Calu3 (cell line): ENCODE measurements around the gene FXYD4. TPM values are rescaled to one million over a fixed set of nuclear protein-coding genes. Genes with fewer than 3 reads are reported as not detected.
A peak's percentile ranks its signal among the peaks of the same experiment; 100 is the strongest.

Experiments
- BruUV-seq: library from RNA; stranded (reverse); fragments of 400-500 nt; replicated peaks from 2 replicates; lab custom pipeline; 2021; lab: Mats Ljungman, UMichigan
- CTCF ChIA-PET: fragments of 300-600 bp; sonication (Branson Sonifier 250); formaldehyde crosslinking; loops from one replicate; lab custom pipeline; 2022; ENCODE audit warnings: antibody characterized with exemption; lab: Charles Lee
- DNase-seq: peaks from one replicate; pipeline ENCODE4 v3.0.0; 2022
- H3K27ac Mint-ChIP-seq: one replicate; pipeline ENCODE4 v1.8.0; 2022; ENCODE audit warnings: mixed read lengths; ENCODE audit not compliant: unreplicated experiment
- H3K27me3 Mint-ChIP-seq: one replicate; pipeline ENCODE4 v1.8.0; 2022; ENCODE audit warnings: mixed read lengths; ENCODE audit not compliant: unreplicated experiment
- H3K36me3 Mint-ChIP-seq: one replicate; pipeline ENCODE4 v1.8.0; 2022; ENCODE audit warnings: mild to moderate bottlenecking, moderate library complexity, mixed read lengths; ENCODE audit not compliant: insufficient read depth, unreplicated experiment
- H3K4me1 Mint-ChIP-seq: one replicate; pipeline ENCODE4 v1.8.0; 2022; ENCODE audit warnings: mild to moderate bottlenecking, low read depth, mixed read lengths; ENCODE audit not compliant: unreplicated experiment
- H3K4me3 Mint-ChIP-seq: one replicate; pipeline ENCODE4 v1.8.0; 2022; ENCODE audit warnings: mild to moderate bottlenecking, low read depth, moderate library complexity, mixed read lengths; ENCODE audit not compliant: unreplicated experiment
- H3K9me3 Mint-ChIP-seq: one replicate; pipeline ENCODE4 v1.8.0; 2022; ENCODE audit warnings: low read depth, mixed read lengths; ENCODE audit not compliant: unreplicated experiment
- intact Hi-C: fragments of 100-400 bp; cut with micrococcal nuclease; formaldehyde crosslinking; loops from one replicate; pipeline ENCODE4 v1.10.0; 2022; ENCODE audit not compliant: unreplicated experiment
- total RNA-seq: library from RNA; stranded (reverse); gene quantifications from 2 replicates; pipeline ENCODE4 v1.2.3, GENCODE V29; 2022
- TF ChIP-seq, protein P1 (sequence below): fragments of 200-600 bp; IDR thresholded peaks from one replicate; pipeline ENCODE4 v1.8.0; 2022; ENCODE audit warnings: antibody characterized with exemption; ENCODE audit not compliant: unreplicated experiment

The FXYD4 gene
- total RNA-seq, 1 experiment from 2014 or later = not detected

DNA sequence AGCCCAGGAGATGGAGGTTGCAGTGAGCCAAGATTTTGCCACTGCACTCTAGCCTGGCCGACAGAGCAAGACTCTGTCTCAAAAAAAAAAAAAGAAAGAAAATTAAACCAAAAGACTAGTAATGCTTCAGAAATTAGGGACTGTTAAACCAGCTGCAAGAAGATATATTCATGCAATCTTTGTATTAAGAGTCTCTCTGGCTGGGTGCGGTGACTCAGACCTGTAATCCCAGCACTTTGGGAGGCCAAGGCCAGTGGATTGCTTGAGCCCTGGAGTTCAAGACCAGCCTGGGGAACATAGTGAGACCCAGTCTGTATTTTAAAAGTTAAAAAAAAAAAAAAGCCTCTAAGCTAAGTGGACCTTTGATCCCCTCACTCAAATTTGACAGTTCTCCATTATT, 40.1 kb downstream of the FXYD4 start:
- H3K4me1 Mint-ChIP-seq = peaks cover 10% of the 10 kb centered on the region
- no peaks in the 10 kb centered on the region for H3K27me3 Mint-ChIP-seq
- BruUV-seq = no TSS peak
- no peak overlapping the region for H3K4me3 Mint-ChIP-seq
- no peaks in the 10 kb centered on the region for H3K9me3 Mint-ChIP-seq
- intact Hi-C loops = no loop called here
- no peak for DNase-seq
- H3K36me3 Mint-ChIP-seq = peaks cover 44% of the 10 kb centered on the region
- H3K27ac Mint-ChIP-seq = no peak overlapping the region
- CTCF ChIA-PET = interaction anchor here (0.7 kb wide), 1 partner anchor 771 kb away, joined by 3 read pairs; no protein-coding TSS in a partner anchor
- TF ChIP-seq, protein P1, sequence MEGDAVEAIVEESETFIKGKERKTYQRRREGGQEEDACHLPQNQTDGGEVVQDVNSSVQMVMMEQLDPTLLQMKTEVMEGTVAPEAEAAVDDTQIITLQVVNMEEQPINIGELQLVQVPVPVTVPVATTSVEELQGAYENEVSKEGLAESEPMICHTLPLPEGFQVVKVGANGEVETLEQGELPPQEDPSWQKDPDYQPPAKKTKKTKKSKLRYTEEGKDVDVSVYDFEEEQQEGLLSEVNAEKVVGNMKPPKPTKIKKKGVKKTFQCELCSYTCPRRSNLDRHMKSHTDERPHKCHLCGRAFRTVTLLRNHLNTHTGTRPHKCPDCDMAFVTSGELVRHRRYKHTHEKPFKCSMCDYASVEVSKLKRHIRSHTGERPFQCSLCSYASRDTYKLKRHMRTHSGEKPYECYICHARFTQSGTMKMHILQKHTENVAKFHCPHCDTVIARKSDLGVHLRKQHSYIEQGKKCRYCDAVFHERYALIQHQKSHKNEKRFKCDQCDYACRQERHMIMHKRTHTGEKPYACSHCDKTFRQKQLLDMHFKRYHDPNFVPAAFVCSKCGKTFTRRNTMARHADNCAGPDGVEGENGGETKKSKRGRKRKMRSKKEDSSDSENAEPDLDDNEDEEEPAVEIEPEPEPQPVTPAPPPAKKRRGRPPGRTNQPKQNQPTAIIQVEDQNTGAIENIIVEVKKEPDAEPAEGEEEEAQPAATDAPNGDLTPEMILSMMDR = no peak

DNA sequence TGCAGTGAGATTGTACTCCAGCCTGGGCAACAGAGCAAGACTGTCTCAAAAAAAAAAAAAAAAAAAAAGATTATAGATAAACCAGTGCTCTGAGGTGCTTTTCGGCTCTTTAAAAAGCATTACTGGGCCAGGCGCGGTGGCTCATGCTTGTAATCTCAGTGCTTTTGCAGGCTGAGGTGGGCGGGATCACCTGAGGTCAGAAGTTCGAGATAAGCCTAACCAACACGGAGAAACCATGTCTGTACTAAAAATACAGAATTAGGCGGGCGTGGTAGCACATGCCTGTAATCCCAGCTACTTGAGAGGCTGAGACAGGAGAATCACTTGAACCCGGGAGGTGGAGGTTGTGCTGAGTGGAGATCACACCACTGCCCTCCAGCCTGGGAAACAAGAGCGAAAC, 44.1 kb downstream of the FXYD4 start:
- CTCF ChIA-PET = no interaction called here
- Mint-ChIP-seq H3K4me3 (no peak overlapping the region), H3K4me1 (peaks cover 3% of the 10 kb centered on the region), H3K36me3 (peaks cover 5% of the 10 kb centered on the region), H3K27me3 (no peaks in the 10 kb centered on the region), H3K9me3 (no peaks in the 10 kb centered on the region), H3K27ac (no peak overlapping the region)
- BruUV-seq = no TSS peak
- TF ChIP-seq, protein P1 = no peak
- no peak for DNase-seq
- intact Hi-C loops = no loop called here

DNA sequence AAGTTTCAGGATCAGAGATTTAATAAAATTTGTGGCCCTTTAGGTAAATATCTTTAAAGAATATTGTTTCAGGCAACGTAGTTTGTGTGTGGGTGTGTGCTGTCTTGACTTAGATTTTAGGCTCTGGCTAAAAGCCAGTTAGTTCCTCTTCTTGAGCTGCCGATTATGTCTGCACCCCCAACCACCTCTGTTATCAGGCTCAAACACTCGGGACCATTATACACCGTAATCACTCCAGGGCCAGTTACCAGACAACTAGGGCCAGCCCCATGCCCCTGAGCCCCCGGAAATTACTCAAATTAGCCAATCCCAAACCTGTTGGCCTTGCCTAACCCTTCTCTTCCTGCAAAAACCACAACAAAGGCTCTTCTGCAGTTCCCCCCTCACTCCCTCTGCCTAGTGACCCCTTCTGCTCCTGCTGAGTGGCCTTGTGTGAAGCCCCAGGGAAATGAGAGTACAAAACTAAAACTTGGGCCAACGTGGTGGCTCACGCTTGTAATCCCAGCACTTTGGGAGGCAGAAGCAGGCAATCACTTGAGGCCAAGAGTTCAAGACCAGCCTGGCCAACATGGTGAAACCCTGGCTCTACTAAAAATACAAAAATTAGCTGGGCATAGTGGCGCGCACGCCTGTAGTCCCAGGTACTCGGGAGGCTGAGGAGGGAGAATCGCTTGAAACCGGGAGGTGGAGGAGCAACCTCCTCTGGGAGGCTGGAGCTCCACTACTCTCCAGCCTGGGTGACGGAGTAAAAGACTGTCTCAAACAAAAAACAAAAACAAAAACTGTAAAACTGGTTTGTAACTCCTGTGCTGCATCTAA, 46.7 kb downstream of the FXYD4 start:
- DNase-seq = no peak
- Mint-ChIP-seq H3K4me1 (peaks cover 13% of the 10 kb centered on the region), H3K36me3 (peaks cover 7% of the 10 kb centered on the region), H3K27me3 (no peaks in the 10 kb centered on the region), H3K9me3 (no peaks in the 10 kb centered on the region), H3K4me3 (no peak overlapping the region), H3K27ac (no peak overlapping the region)
- CTCF ChIA-PET = no interaction called here
- TF ChIP-seq, protein P1 = no peak
- intact Hi-C loops = no loop called here
- no TSS peak for BruUV-seq

DNA sequence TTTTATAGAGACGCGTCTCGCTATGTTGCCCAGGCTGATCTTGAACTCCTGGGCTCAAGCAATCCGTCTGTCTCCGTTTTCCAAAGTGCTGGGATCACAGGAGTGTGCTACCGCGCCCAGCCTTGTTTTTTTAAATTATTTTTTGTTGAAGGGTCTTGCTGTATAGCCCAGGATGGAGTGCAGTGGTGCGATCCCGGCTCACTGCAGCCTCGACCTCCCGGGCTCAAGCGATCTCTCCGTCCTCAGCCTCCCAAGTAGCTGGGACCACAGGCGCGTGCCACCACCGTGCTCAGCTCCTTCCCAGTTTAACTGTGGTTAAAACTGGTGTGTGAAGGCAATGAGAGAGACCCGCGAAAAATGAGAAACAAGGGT, 48.5 kb downstream of the FXYD4 start:
- DNase-seq = no peak
- intact Hi-C loops = no loop called here
- H3K27ac Mint-ChIP-seq = peak overlapping the region; percentile 62

More for the DNA sequence above, 48.5 kb downstream of the FXYD4 start:
- Mint-ChIP-seq H3K9me3 (no peaks in the 10 kb centered on the region), H3K4me3 (peak overlapping the region; percentile 79), H3K4me1 (peaks cover 13% of the 10 kb centered on the region), H3K36me3 (peaks cover 7% of the 10 kb centered on the region), H3K27me3 (no peaks in the 10 kb centered on the region)
- CTCF ChIA-PET = interaction anchor here (1.1 kb wide), 1 partner anchor 11 kb away, joined by 3 read pairs; the partner anchor contains the start of gene HNRNPF
- TF ChIP-seq, protein P1 = no peak
- BruUV-seq = no TSS peak
